ENCODE measurements around the gene ATP6V1A. TPM values are rescaled to one million over a fixed set of nuclear protein-coding genes. Genes with fewer than 3 reads are reported as not detected.

The ATP6V1A gene
- total RNA-seq: 71.4 TPM

DNA sequence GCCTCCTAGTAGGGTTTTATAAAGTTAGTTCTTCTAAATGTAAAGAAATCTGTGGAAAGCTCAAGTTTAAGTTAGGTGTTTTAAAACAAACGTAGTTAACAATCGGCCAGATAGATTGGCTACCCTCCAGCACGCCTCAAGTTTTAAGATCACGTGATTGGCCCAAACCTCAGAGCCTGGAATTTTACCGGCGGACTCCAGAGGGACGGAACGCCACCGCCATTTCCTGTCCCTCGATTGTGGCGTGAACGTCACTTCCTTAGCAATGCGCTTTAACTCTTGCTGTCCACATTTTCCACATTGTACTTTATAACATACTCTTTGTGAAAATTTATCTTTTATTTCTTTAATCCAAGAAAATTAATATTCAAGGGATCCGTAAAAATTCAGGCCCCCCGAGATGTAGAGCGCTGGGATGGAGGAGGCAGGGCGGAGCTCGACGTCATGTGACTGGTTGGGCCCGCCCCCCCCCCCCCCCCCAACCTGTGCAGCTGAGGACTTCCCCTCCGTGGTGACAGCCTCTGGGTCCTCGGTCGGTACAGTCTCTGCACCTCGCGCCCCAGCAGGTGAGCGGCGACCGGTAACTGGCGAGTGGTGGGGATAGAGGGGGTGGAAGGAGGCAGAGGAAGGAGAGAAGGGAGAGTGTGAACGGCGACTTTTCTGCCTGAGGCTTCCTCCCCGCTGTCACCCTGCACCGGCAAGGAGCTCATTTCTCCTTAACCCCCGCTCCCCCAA, at the start of gene ATP6V1A:
Gene ATP6V1A (plus strand): TSS at position 488 of the 735 bp plus-strand sequence. CDS start 31,719 bp downstream, outside the sequence.
- peak; percentile 92 for DNase-seq (ENCODE audit: low spot score)

DNA sequence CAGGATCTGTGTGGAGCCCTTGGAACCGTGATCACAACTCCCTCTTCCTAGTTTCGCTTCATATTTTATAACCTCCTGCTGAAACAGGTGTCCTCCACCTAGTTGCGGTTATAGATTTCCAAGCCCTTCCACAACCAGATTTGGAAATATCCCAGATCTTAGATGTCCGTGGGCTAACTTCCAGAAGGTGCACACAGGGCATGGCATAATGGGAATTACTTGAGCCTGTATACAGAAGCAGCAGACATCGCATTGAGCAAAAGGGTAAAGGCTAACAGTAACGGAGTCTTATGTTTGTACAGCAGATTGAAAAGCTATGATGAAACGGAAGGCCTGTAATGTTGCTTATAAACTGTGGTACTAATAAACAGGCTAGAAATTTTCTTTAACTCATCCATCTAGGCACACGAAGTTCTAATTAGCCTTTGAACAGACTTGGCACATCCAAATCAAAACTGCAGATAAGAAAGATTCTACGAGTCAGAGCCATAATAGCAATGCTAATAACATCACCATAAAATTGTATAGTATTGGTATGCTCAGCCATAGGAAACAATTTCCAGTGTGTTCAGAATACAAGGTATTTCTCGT, 49.2 kb upstream of the ATP6V1A start:
- no peak for DNase-seq (ENCODE audit: low spot score)

DNA sequence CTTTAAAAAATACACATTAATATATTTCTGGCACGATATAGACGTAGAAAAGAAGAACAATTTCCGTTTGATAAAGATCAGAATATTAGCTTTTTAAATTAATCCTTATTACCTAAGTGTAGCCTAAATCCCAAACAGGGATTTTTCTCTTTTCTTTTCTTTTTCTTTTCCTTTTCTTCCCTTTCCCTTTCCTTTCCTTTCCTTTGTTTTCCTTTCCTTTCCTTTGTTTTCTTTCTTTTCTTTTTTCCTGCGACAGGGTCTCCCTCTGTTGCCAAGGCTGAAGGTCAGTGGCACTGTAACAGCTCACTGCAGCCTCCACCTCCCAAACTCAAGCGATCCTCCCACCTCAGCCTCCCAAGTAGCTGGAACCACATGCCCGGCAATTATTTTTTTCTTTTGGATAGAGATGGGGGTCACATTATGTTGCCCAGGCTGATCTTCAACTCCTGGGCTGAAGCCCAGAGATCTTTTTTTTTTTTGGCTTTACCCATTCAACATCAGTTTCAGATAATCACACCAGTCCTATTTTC, 48.6 kb upstream of the ATP6V1A start:
- DNase-seq (ENCODE audit: low spot score): no peak

DNA sequence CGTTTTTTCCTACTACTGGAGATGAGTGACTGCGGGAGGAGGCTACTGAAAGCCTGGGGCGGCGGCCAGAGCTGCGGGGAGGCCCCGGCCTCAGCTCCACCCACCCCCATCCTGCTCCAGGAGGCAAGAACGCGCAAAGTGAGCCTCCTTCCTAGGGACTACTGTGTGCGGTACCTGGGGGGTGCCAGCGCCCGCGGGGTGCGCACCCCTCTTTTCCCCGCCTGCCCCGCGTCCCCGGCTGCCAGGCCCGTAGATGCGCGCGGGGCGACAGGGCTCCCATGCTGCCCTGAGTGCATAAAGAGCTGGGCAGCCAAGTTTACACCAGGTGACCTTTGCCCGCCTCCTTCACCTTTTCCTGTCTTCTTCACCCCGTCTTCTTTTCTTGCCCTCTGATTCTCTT, 47.9 kb upstream of the ATP6V1A start:
- DNase-seq (ENCODE audit: low spot score): no peak

DNA sequence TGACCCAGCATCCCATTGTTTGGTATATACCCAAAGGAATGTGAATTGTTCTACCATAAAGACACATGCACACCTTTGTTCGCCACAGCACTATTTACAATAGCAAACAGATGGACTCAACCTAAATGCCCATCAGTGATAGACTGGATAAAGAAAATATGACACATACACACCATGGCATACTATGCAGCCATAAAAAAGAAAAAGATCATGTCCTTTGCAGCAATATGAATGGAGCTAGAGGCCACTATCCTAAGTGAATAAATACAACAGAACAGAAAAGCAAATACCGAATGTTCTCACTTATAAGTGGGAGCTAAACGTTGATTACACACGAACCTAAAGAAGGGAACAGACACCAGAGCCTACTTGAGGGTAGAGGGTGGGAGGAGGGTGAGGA, 39.0 kb upstream of the ATP6V1A start:
- no peak for DNase-seq (ENCODE audit: low spot score)

DNA sequence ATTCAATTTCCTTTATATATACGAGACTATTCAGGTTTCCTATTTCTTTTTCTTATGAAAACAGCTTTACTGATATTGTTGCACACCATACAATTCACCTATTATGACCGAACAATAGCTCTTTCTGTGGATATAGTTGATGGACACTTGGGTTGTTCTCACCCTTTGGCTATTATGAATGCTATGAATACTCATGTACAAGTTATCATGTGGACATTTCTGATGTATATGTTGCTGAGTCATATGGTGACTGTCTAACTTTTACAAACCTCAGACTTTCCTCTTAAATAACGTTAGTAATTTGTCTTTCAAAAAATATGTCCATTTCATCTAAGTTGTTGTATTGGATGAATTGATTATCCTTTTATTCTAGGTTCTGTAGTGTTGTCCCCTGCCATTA, 34.7 kb upstream of the ATP6V1A start:
- DNase-seq (ENCODE audit: low spot score): no peak

DNA sequence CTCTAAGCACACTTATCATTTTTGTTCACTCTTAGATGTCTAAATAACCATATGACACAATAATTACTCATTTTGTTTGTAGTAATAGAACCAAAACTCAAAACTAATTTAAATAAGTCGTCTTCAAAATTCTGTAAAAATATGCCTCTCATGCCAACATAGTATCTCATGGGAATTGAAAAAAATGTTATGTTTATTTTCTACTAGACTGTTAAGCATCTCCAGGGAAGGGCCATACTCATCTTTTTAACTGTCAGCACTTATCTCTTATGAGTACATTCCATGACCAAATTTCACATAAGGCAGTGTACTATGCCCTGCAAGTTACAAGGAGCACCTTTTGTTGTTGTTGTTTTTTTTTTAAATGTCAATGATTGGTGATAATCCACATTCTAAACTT, 32.1 kb upstream of the ATP6V1A start:
- DNase-seq (ENCODE audit: low spot score): no peak

DNA sequence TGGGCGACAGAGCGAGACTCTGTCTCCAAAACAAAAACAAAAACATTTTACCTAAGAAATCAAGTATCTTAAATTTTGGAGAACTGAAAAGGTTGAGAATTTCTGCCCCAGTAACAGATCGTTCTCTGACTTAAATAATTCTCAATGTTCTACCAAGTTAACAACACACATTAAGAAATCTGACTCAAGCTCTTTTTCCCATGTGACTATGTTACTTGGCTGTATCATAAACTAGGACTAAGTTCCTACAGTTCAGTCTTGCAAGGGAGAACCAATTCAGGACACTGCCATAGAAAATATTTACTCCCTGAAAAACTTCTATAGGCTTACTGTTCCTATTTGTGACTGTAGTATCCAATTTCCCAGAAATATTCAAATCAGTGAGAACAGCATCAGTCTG, 29.5 kb upstream of the ATP6V1A start:
- no peak for DNase-seq (ENCODE audit: low spot score)

DNA sequence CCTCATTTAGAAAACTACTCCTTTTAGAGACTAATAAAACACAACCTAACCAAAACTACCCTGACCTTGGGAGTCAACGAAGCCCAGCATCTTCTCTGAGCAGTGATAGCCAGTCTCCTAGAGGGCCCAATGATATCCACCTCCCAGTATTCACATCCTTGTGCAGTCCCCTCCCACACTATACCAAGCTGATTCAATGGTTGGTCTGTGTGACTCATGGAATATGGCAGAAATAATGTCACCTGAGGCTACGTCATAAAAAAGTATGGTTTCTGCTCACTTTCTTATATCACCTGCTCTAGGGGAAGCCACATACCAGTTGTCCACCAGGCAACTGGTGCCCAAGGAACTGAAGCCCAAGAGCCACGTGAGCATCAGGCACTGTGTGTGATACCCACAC, 29.0 kb upstream of the ATP6V1A start:
- no peak for DNase-seq (ENCODE audit: low spot score)

DNA sequence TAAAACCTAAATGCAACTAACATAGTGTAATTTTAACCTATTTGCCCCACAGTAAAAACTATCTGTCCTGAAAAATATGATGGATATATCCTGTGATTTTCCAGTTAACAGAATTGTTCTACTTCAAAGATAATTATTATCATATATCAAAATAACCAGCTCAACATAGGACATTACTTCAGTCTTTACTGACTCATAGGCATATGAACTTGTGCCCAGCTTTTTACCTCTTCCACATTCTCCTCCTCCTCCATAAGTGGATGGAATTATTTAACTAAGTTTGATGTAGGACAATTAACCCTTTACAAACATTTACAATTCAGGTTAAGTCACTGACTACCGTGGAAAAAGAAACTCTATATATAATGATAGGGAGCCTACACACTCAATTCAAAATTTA, 27.5 kb upstream of the ATP6V1A start:
- DNase-seq (ENCODE audit: low spot score): no peak

DNA sequence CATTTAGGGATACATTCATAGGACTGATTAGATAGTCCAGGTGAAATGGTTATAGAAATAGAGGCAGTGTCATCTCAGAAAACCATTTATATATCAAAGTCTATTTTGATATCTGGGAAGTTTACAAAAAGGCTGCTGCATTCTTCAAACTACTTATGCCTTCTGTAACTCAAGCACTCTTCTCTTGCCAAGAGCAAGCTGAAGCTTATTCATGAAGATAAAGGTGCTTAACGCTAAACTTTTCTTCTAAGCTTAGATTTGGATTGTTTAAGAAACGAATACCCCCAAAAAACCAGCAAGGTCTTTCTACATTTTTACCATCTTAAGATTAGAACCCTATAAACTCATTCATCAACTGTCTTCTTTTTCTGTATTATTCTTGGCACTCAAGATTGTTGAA, 27.1 kb upstream of the ATP6V1A start:
- no peak for DNase-seq (ENCODE audit: low spot score)

DNA sequence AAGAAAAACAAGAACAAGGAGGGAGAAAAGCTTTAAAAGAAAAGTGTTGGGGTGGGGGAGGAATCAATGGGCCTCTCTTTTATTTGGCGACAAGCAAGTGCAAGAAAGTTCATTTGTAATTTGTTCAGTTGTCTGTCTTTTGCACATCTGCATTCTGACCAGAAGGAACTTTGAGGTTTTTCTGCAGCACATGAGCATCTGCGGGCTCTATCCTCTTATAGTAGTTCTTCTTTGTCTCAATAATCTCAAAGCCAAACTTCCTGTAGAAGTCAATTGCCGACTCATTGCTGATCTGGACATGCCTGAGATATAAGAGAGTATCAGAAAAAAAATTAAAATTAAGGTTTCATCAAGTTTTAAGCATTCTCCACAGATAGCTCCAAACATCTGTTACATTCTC, 25.2 kb upstream of the ATP6V1A start:
- DNase-seq (ENCODE audit: low spot score): no peak

DNA sequence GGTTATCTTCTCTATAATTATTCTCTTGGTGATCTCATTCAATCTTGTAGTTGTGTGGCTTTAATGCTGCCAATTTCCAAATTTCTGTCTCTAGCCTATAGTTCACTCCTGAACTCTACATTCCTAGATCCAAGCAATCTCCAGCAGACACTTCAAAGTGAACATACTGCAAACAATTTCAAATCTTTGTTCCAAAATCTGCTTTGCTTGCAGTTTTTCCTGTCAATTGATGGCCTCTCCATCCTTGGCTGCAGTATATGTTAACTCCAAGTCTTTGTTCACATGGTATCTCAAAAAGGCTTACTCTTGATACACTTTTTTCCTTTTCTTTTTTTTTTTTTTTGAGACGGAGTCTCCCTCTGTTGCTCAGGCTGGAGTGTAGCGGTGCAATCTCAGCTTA, 18.2 kb upstream of the ATP6V1A start:
- DNase-seq (ENCODE audit: low spot score): no peak

DNA sequence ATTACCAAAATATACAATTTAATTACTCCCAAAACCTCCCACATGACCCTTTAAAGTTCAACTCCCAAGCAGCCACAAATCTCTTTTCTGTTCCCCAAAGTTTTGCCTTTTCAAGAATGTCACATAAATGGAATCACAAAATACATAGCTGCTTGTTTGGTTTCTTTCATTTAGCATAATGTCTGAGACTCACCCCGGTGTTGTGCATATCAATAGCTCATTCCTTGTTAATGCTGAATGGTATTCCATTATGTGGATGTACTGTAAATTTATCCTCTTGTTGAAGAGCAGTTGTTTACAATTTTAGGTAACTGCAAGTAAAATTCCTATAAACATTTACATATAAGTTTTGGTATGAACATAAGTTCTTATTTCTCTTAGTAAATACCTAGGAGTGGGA, 16.3 kb upstream of the ATP6V1A start:
- DNase-seq (ENCODE audit: low spot score): no peak

DNA sequence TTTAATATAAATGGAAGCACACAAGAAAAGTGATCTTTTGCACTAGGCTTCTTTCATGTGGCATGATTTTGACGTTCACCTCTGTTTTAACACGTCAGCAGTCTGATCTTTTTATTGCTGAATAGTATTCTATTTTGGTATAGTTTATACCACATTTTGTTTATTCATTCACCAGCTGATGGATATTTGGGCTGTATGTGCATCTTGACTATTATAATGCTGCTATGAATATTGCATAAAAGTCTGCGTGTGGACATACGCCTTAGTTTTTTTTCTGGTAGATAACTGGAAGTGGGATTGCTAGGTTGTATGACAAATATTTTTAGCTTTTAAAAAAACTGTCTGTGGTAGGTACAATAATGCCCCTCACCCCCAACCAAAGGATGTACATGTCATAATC, 15.1 kb upstream of the ATP6V1A start:
- no peak for DNase-seq (ENCODE audit: low spot score)

DNA sequence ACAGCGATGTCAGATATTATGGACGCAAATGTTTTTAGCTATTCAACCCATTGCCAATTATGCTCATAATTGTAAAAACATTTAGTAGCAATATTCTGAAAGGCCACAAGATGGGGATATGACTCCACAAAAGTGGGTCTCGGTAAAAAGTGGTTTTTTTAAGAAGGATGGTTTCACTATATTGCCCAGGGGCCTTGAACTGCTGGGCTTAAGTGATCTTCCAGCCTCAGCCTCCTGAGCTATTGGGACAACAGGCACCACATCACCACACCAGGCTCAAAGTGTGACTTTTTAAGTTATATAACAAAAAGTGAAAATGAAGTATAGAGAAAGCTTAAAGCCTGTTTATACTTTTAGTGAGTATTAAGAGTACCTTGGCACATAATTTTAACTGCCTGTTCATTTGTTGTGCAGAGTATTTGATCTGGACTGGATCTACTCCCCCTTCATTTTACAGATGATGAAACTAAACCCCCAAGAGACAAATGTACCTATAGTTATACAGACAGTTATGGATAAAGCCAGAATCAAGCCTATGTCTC, 10.2 kb upstream of the ATP6V1A start:
- DNase-seq (ENCODE audit: low spot score): no peak

DNA sequence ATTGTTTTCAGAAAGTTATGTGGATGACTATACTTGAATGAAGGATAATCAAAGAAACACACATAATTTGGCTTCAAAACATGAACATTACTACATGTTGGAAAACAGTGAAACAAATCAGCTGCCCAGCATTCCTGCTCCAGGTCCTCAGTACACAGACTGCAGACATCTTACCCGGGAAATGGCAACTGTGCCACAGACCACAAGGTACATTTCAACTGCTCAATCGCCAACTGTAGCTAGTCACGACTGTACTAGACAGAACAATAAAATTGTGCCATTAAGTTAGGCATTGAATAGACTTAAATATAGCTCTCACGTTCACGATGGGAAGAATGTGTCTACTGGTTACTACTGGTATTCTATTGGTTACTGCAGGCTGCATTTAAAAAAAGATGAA, 5.7 kb upstream of the ATP6V1A start:
- no peak for DNase-seq (ENCODE audit: low spot score)

DNA sequence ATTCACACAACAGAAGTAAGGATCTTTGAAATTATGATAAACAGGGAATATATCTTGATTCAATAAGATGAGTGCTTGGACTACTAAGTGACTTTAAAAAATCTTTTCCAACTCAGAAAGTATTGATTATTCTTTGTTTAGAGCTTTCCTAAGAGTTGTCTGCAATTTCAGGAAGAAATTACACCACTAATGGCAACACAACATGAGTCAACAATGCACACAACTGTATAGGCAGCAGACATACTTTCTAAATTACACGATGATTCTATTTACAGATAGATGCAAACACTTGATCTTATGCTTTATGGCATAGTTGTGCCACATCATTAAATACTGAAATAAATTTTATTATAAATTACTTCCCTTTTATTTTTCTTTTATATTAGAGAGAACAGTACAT, 5.2 kb upstream of the ATP6V1A start:
- DNase-seq (ENCODE audit: low spot score): no peak

DNA sequence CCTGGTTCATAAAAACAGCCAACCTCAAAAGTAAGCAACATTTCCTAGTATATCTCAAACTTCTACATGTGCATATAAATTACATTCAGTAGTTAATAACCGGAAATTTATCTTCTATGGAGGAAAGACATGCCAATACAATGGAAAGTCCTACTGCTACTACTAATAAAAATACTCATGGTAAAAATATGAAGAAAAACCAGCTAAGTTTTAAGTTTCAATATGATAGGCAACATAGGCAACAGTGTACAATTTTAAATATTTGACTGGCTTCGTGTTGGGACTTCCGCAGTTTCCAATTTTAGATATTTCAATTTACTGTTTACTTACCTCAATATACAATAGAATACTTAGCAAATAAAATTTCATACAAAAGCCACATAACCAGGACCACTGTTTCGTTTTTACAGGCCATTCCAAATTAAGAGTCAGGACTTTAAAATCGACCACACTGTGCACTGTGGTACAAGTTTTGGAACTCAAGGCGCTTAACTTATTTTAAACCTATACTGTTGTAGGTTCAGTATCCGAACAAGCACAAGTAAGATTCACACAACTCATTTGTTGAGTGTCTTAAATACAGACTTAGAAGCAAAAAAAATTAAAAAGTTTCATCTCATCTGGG, 3.7 kb upstream of the ATP6V1A start:
- no peak for DNase-seq (ENCODE audit: low spot score)

DNA sequence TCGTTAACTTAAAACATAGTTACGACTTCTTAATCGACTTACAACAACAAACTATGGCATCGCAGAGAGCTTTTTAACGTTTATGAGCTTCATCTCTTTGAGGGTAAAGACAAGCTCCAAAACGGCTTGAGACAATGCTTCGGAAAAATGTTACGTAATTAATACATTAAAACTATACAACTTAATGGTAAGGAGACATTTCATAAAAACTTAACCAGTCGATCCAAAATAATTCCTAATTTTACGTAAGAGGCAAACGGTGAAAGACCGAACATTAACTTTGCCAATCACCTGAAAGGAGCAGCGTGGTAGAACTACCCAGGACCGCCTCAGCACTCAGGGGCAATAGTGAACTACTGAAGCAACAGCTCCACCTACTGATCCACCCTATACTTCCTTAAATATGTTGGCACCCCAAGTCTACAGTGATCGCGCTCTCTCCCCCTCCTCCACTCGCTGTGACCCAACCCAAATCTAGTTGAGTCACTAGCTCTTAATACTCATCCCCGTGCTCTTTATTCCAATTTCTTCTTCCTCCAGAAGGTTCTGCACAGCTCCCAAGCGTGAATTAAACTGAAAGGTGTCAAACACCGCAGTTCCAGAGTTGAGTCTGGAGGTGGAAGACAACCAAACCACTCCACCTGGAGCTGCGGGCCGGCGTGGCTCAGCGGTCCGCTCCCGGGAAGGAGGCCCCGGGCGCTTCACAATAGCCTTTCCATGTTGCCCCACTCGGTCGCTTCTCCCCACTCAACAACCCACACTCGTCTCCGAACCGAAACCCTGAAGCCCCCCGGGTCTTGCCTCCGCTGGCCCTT, 1.7 kb upstream of the ATP6V1A start:
- peak; percentile 86 for DNase-seq (ENCODE audit: low spot score)

DNA sequence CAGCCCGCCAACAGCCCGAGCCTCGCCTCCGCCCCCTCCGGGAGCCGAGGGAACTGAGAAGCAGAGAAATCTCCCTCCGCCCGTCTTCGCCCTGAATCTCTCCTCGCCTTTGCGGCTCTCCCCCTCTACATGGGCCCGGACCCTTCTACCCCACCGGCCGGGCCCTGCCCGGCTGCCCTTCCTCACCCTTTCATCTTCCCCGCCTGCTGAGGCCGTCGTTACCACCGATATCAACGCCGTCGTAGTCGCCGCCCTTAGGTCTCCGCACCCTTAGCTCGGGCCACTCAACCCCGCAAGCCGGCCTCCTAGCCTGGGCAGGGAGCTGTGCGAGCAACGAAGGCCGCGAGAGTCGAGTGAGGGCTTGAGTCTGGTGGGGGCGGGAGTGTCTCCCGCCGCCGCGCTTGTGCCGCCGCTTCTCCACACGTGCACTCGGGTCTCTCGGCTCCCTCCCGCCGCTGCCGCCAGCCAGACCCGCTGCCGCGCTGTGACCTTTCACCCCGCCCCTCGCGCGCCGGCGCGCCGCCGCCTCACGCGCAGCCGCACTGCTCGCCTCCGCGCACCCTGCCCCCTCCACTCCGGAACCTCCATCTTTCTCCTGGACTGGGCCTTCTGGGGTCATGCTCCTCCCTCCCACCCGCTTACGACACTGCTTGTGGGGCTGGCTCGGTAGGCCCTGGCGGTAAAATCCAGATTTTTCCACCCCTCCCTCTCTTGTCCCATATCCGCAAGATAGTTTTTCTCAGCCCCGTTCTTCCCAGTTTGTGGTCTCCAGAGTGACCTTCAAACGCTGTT, 883 bp upstream of the ATP6V1A start, which contains the start of gene NAA50:
Gene NAA50 (minus strand): TSS at position 494 of the 792 bp plus-strand sequence. CDS start 300 bp downstream, at position 194.
- DNase-seq (ENCODE audit: low spot score): peak; percentile 96
